Measurements from ENCODE around the gene SEMA6A. TPM values are rescaled to one million over a fixed set of nuclear protein-coding genes. Genes with fewer than 3 reads are reported as not detected.
A peak's percentile ranks its signal among the peaks of the same experiment; 100 is the strongest.

The SEMA6A gene
- polyA plus RNA-seq, 1 donor (not counting 4 experiments of a cell fraction or from before 2014, with no cell fraction given): 0.68 TPM

DNA sequence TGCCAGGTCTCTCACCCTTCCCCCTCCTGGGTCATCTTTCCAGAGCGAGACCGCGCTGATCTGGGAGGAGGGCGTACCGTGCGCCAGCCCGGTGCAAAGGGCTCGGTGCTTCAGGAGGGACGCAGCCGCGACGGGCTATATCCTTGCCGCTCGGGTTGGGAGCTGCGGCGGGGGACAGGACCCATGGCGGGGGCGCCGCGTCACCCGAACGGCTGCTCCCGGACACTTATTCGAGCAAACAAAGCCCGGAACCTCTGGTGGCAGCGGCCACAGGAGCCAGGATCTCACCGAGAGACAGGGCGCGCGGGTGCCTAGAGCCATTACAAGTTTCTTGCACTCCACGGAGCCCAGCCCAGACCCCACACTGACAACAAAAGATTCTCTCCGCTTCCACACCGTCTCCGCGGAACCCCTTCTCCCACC lies 1.3 kb downstream of the SEMA6A start:
- Histone ChIP-seq H4K20me1 (ENCODE audit: control insufficient read depth, extremely low read depth, insufficient read depth, low read length) (no peaks in the 10 kb centered on the region), H2AFZ (ENCODE audit: control insufficient read depth, low read length) (peak overlapping the region; percentile 40), H3K9me3 (ENCODE audit: control insufficient read depth, low read depth, low read length) (no peaks in the 10 kb centered on the region), H3K4me3 (ENCODE audit: control insufficient read depth in 2 of 3, extremely low read depth in 1 of 3, insufficient read depth in 2 of 3, low read depth in 1 of 3, low read length in 3 of 3) (peak overlapping the region; percentile 44 to 82 (median 66)), H3K9me1 (ENCODE audit: control insufficient read depth, extremely low read depth, insufficient read depth, low read length) (no peaks in the 10 kb centered on the region), H3K27me3 (ENCODE audit: control insufficient read depth, extremely low read depth, insufficient read depth, low read length) (peaks cover 45% of the 10 kb centered on the region), H3K4me1 (ENCODE audit: control insufficient read depth, extremely low read depth, insufficient read depth, low read length) (peaks cover 11% of the 10 kb centered on the region), H3K4me2 (ENCODE audit: control insufficient read depth, extremely low read depth, insufficient read depth, low read depth, low read length) (peak overlapping the region; percentile 100), H3K9ac (ENCODE audit: control insufficient read depth, extremely low read depth, insufficient read depth, low read length) (no peak overlapping the region), H3K36me3 (ENCODE audit: control insufficient read depth in 2 of 2, extremely low read depth in 1 of 2, insufficient read depth in 2 of 2, low read length in 2 of 2) (no peaks in the 10 kb centered on the region), H3K79me2 (ENCODE audit: control insufficient read depth, insufficient read depth, low read length) (no peaks in the 10 kb centered on the region), H3K27ac (ENCODE audit: control insufficient read depth, insufficient read depth, low read length) (no peak overlapping the region)
- no peak for TF ChIP-seq EZH2 (IDR thresholded peaks at IDR 0.05; ENCODE audit: low read length)
- TF ChIP-seq, protein P1, sequence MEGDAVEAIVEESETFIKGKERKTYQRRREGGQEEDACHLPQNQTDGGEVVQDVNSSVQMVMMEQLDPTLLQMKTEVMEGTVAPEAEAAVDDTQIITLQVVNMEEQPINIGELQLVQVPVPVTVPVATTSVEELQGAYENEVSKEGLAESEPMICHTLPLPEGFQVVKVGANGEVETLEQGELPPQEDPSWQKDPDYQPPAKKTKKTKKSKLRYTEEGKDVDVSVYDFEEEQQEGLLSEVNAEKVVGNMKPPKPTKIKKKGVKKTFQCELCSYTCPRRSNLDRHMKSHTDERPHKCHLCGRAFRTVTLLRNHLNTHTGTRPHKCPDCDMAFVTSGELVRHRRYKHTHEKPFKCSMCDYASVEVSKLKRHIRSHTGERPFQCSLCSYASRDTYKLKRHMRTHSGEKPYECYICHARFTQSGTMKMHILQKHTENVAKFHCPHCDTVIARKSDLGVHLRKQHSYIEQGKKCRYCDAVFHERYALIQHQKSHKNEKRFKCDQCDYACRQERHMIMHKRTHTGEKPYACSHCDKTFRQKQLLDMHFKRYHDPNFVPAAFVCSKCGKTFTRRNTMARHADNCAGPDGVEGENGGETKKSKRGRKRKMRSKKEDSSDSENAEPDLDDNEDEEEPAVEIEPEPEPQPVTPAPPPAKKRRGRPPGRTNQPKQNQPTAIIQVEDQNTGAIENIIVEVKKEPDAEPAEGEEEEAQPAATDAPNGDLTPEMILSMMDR (optimal IDR thresholded peaks at IDR 0.05 in 1 of 3, IDR thresholded peaks at IDR 0.05 in 1 of 3, conservative IDR thresholded peaks at IDR 0.05 in 1 of 3; ENCODE audit: extremely low read depth in 1 of 3, insufficient read depth in 2 of 3, low read length in 3 of 3): no peak
- DNase-seq (ENCODE audit: low read depth, low spot score) (no peak), FAIRE-seq (no peak)
- dilution Hi-C loops (cut with MboI; ENCODE audit: extremely low pct_ligation_motif_present, low sequenced_read_pairs): no loop called here

GRCh38 chr5:116572350-116573278 lies 2.0 kb downstream of the SEMA6A start:
- Histone ChIP-seq H3K27me3 (ENCODE audit: control insufficient read depth, extremely low read depth, insufficient read depth, low read length) (peaks cover 45% of the 10 kb centered on the region), H3K9ac (ENCODE audit: control insufficient read depth, extremely low read depth, insufficient read depth, low read length) (no peak overlapping the region), H4K20me1 (ENCODE audit: control insufficient read depth, extremely low read depth, insufficient read depth, low read length) (no peaks in the 10 kb centered on the region), H3K27ac (ENCODE audit: control insufficient read depth, insufficient read depth, low read length) (no peak overlapping the region), H3K9me1 (ENCODE audit: control insufficient read depth, extremely low read depth, insufficient read depth, low read length) (no peaks in the 10 kb centered on the region), H3K36me3 (ENCODE audit: control insufficient read depth in 2 of 2, extremely low read depth in 1 of 2, insufficient read depth in 2 of 2, low read length in 2 of 2) (no peaks in the 10 kb centered on the region), H3K4me3 (ENCODE audit: control insufficient read depth in 2 of 3, extremely low read depth in 1 of 3, insufficient read depth in 2 of 3, low read depth in 1 of 3, low read length in 3 of 3) (peak overlapping the region; percentile 44 to 82 (median 45)), H2AFZ (ENCODE audit: control insufficient read depth, low read length) (peak overlapping the region; percentile 30), H3K4me2 (ENCODE audit: control insufficient read depth, extremely low read depth, insufficient read depth, low read depth, low read length) (peak overlapping the region; percentile 100), H3K9me3 (ENCODE audit: control insufficient read depth, low read depth, low read length) (no peaks in the 10 kb centered on the region), H3K79me2 (ENCODE audit: control insufficient read depth, insufficient read depth, low read length) (no peaks in the 10 kb centered on the region), H3K4me1 (ENCODE audit: control insufficient read depth, extremely low read depth, insufficient read depth, low read length) (peaks cover 11% of the 10 kb centered on the region)
- no peak for DNase-seq (ENCODE audit: low read depth, low spot score)
- FAIRE-seq: no peak
- TF ChIP-seq, protein P1 (optimal IDR thresholded peaks at IDR 0.05 in 1 of 3, IDR thresholded peaks at IDR 0.05 in 1 of 3, conservative IDR thresholded peaks at IDR 0.05 in 1 of 3; ENCODE audit: extremely low read depth in 1 of 3, insufficient read depth in 2 of 3, low read length in 3 of 3): peak in 1 of 3 experiments; percentile 35
- peak; percentile 68 for TF ChIP-seq EZH2 (IDR thresholded peaks at IDR 0.05; ENCODE audit: low read length)
- dilution Hi-C loops (cut with MboI; ENCODE audit: extremely low pct_ligation_motif_present, low sequenced_read_pairs): no loop called here
